HK-2 (cell line): ENCODE results near the gene CD63.

ENCODE experiments used
- DNase-seq: peaks from one replicate; pipeline ENCODE4 v3.0.0-alpha.2; 2018; ENCODE audit not compliant: unreplicated experiment

CD63 gene

DNA sequence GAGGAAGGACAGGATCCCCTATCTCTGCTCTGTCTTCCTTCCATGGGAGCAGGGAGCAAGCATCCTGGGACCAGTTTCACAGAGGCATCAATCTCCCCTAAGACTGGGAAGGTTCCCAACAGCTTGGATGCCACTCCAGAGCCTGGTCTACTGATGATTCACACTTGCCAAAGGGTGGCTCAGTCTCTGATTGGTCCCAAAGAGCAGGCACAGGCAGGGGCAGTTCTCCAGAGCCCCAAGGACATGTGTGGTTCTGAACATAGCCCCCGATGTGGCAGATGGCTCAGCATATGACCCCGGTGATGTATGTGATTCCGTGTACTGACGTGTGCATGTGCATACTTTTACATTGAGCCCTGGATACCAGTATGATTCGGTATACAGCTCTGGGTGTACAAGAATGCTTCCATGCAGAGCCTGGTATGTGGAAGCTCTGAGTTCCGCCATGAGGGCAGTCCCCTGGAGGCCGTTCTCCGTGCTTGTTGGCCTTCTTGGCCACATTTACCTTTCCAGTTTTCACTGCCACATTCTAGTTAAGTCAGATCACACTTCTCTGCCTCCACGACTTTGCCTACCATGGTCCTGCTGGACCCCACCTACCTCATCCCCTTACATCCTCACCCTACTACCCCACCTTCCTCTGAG is 42.3 kb downstream of the CD63 start:
- no peak for DNase-seq

DNA sequence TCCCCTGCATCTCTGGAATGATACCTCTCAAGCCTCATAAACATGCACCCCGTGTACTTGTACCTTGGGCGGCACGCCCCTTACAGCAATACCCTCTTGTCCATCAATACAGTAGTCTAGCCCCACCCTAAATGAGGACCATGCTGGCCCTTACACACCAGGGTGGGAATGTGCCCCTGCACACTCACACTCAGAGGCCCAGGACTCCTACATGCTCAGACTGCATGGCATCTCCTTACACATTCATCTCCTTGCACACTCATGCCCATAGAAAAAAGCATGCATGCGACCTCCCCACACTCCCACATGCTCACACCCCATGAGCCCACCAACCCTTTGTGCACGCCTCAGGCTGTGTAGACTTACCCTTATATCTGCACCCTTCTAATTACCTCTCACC is 43.1 kb downstream of the CD63 start:
- DNase-seq: no peak

GRCh38 chr12:55684761-55685370 is 43.9 kb downstream of the CD63 start:
- no peak for DNase-seq

DNA sequence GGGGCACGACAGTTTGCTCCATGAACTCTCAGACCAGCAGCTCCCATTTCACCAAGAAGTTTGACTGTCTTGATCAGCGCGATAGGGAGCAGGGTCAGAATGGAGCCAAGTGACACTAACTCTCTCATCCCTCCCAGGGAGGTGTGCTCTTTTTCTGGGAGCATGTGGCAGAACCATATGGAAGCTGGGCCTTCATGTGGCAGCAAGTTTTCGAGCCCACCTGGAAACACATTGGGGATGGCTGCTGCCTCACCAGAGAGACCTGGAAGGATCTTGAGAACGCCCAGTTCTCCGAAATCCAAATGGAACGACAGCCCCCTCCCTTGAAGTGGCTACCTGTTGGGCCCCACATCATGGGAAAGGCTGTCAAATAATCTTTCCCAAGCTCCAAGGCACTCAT is 45.1 kb downstream of the CD63 start:
- DNase-seq: no peak

- DNase-seq: peak; percentile 11
Measured at GRCh38 chr12:55682087-55682796, 46.6 kb downstream of the CD63 start.

DNA sequence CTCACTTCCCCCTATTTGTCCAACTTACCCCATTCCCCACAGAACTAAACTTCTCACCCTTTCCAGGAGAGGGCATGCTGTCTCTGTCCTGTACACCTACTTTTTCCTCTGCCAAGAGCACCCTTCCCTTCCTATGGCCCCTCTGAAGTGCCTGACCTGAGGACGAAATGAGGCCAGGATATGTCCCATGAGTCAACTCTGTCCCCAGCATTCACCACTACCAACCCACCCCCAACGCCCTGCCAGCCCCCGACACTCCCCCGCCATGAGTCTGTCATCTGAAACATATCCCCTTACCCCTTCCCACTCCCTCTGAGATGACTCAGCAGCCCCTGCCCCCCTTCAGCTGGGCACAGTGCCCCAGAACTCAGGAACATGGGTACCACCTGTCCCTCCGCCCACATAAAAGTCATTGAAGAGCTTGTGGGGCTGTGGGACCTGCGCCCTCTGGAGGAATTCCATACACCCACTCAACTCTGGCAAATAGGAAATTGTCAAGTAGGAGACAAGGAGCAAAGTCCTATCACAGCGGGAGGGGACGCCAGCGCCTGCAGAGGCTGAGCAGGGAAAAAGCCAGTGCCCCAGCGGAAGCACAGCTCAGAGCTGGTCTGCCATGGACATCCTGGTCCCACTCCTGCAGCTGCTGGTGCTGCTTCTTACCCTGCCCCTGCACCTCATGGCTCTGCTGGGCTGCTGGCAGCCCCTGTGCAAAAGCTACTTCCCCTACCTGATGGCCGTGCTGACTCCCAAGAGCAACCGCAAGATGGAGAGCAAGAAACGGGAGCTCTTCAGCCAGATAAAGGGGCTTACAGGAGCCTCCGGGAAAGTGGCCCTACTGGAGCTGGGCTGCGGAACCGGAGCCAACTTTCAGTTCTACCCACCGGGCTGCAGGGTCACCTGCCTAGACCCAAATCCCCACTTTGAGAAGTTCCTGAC is 47.4 kb downstream of the CD63 start:
- DNase-seq: peak; percentile 79

- DNase-seq: no peak
Measured at GRCh38 chr12:55679691-55680090, 49.1 kb downstream of the CD63 start.

DNA sequence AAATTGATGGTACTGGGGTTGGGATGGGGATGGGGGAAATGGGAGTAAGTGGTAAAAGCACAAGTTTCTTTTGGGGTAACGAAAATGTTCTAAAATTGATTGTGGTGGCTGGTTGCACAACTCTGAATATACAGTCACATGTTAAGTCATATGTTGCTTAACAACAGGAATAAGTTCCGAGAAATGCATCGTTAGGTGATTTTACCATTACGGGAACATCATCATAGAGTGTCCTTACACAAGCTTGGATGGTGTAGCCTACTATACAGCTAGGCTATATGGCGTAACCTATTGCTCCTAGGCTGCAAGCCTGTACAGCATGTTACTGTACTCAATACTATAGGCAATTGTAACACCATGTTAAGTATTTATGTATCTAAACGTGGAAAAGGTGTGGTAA is 52.1 kb downstream of the CD63 start:
- DNase-seq: no peak

DNA sequence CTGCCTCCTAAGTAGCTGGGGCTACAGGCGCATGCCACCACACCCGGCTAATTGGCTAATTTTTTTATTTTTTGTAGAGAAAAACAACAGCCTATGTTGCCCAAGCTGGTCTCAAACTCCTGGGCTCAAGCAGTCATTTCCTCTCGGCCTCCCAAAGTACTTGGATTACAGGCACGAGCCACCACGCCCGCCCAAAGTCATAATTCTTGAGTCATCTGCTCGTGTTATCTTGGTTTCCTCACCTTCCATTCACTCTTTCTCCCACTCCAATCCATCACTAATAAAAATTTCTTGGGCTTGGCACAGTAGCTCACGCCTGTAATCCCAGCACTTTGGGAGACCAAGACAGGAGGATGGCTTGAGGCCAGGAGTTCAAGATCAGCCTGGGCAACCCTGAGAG is 53.1 kb downstream of the CD63 start:
- no peak for DNase-seq
